ENCODE results near the gene RAB36. TPM values are rescaled to one million over a fixed set of nuclear protein-coding genes. Genes with fewer than 3 reads are reported as not detected.

Gene RAB36
- total and polyA plus RNA-seq, 9 of the 15 experiments (the other 6 are each of a cell fraction or from before 2014, with no cell fraction given): 0.04 to 0.50 (median 0.08) TPM; not detected in 3

- peak in 1 of 3 experiments; percentile 37 for TF ChIP-seq YY1 (IDR thresholded peaks at IDR 0.05; ENCODE audit: borderline replicate concordance in 1 of 3, control insufficient read depth in 1 of 3, extremely low read depth in 1 of 3, insufficient read depth in 3 of 3, insufficient read length in 1 of 3, insufficient replicate concordance in 2 of 3, low read depth in 1 of 3, low read length in 2 of 3)
- no peak for TF ChIP-seq ZFP30 (CRISPR knock-in tag; IDR thresholded peaks at IDR 0.05; ENCODE audit: borderline replicate concordance)
- TF ChIP-seq NFE2 (IDR thresholded peaks at IDR 0.05; ENCODE audit: low read depth): no peak
- 0 out of 2 replicates have a peak, but pooled peaks have one; percentile 3 for TF ChIP-seq PBX2 (CRISPR knock-in tag; IDR thresholded peaks at IDR 0.05; ENCODE audit: low read depth)
- TF ChIP-seq PBX2 (tag; conservative IDR thresholded peaks at IDR 0.05; ENCODE audit: low read depth): no peak
- 0 out of 4 replicates have a peak, but pooled peaks of 1 of the 2 experiments have one; percentile 1 for TF ChIP-seq TBL1XR1 (IDR thresholded peaks at IDR 0.05; ENCODE audit: low read length in 2 of 2)
- TF ChIP-seq ZBED1 (IDR thresholded peaks at IDR 0.05): 0 out of 2 replicates have a peak, but pooled peaks have one; percentile 11
- 0 out of 2 replicates have a peak, but pooled peaks have one; percentile 1 for TF ChIP-seq MAFF (IDR thresholded peaks at IDR 0.05; ENCODE audit: low read length)
- peak; percentile 13; the same call in 1 of the 2 replicates for TF ChIP-seq E2F1 (CRISPR knock-in tag; IDR thresholded peaks at IDR 0.05)
- TF ChIP-seq MXD1 (CRISPR knock-in tag; IDR thresholded peaks at IDR 0.05; ENCODE audit: borderline replicate concordance, poor library complexity, severe bottlenecking): peak; percentile 40
- TF ChIP-seq RB1 (IDR thresholded peaks at IDR 0.05; ENCODE audit: low read depth): 0 out of 2 replicates have a peak, but pooled peaks have one; percentile 9
- 0 out of 2 replicates have a peak, but pooled peaks have one; percentile 38 for TF ChIP-seq CHCHD3 (CRISPR knock-in tag; IDR thresholded peaks at IDR 0.05)
- TF ChIP-seq ZNF384 (IDR thresholded peaks at IDR 0.05; ENCODE audit: low read depth, low read length): no peak
- 0 out of 2 replicates have a peak, but pooled peaks have one; percentile 27 for TF ChIP-seq MAFK (IDR thresholded peaks at IDR 0.05; ENCODE audit: low read length)
- TF ChIP-seq KDM2B (CRISPR knock-in tag; IDR thresholded peaks at IDR 0.05): peak; percentile 10; the same call in 1 of the 2 replicates
- 0 out of 2 replicates have a peak, but pooled peaks have one; percentile 31 for TF ChIP-seq GTF2F1 (IDR thresholded peaks at IDR 0.05; ENCODE audit: low read depth, low read length)
- TF ChIP-seq ETS1 (conservative IDR thresholded peaks at IDR 0.05; ENCODE audit: control insufficient read depth, low read depth, low read length): 0 out of 2 replicates have a peak, but pooled peaks have one; percentile 41
- TF ChIP-seq MAX (CRISPR knock-in tag; IDR thresholded peaks at IDR 0.05): no peak
- TF ChIP-seq CBFB (CRISPR knock-in tag; IDR thresholded peaks at IDR 0.05): no peak
- TF ChIP-seq POU5F1 (IDR thresholded peaks at IDR 0.05; ENCODE audit: borderline replicate concordance, low read depth, low read length, partially characterized antibody): no peak
Measured at GRCh38 chr22:23105919-23106318, 39.4 kb upstream of the RAB36 start (continued).

Data from K562 (cell line).